Right lobe of liver (tissue), 6 donors: ENCODE data around the gene KRT33B. TPM values are rescaled to one million over a fixed set of nuclear protein-coding genes. Genes with fewer than 3 reads are reported as not detected.

Experiments
- ATAC-seq, 4 donors: fragments of 200-7000 bp; cut with Tn5 transposase; one replicate each; pipeline ENCODE4 v1.9.1; 2020; ENCODE audit warnings: mild to moderate bottlenecking in 4 of 4, moderate library complexity in 4 of 4
- DNase-seq, 3 donors: peaks; one replicate each; pipeline ENCODE4 v3.0.0-alpha.2; 2020
- H3K27ac ChIP-seq, 3 donors: fragments of 200-600 bp; one replicate each; pipeline ENCODE4 v1.8.0; 2022
- H3K27me3 ChIP-seq, 2 donors: fragments of 200-600 bp; one replicate each; pipeline ENCODE4 v1.8.0; 2022
- H3K36me3 ChIP-seq, 4 donors: fragments of 200-600 bp; sonication (generic) in 1 of 4; one replicate each; pipeline versions ENCODE4 v1.5.1 to v1.8.0; 2017 to 2022; ENCODE audit warnings: control low read depth in 1 of 4
- H3K4me1 ChIP-seq, 4 donors: fragments of 200-600 bp; sonication (generic) in 1 of 4; one replicate each; pipeline versions ENCODE4 v1.5.1 to v1.8.0; 2017 to 2022; ENCODE audit warnings: control low read depth in 1 of 4
- H3K4me3 ChIP-seq, 3 donors: fragments of 200-600 bp; one replicate each; pipeline ENCODE4 v1.8.0; 2022
- H3K9me3 ChIP-seq, 4 donors: fragments of 200-600 bp; sonication (generic) in 1 of 4; one replicate each; pipeline versions ENCODE4 v1.5.1 to v1.8.0; 2017 to 2022; ENCODE audit warnings: control low read depth in 1 of 4
- CTCF ChIP-seq, 4 donors: fragments of 200-600 bp in 3 of 4; fragments of 450-650 bp in 1 of 4; IDR thresholded peaks; one replicate each; pipeline versions ENCODE4 v1.5.1 to v1.8.0; 2016 to 2022; ENCODE audit warnings: antibody characterized with exemption in 4 of 4, mild to moderate bottlenecking in 2 of 4
- POLR2A ChIP-seq: fragments of 450-650 bp; IDR thresholded peaks from one replicate; pipeline ENCODE4 v1.6.1; 2017; ENCODE audit warnings: antibody characterized with exemption, mild to moderate bottlenecking
- WGBS: methylation state at CpG from one replicate; pipeline ENCODE4 v1.1.6; 2018; ENCODE audit warnings: low coverage, low lambda C conversion rate; ENCODE audit not compliant: insufficient coverage; ENCODE audit errors: missing lambda C conversion rate; 5-methylcytosine and 5-hydroxymethylcytosine counted together
- intact Hi-C, 2 donors: fragments of 100-400 bp; cut with DNase I; formaldehyde crosslinking; loops; one replicate each; pipeline versions ENCODE4 v1.11.2 to v1.14.1; 2022
- total RNA-seq, 6 experiments: library from RNA; depleted of rRNA in 2 of 6; stranded (reverse); fragments of >200 nt in 2 of 6; fragmentation: NEBNext Ultra II Directional in 3 of 6; extraction: Animal tissue kit (Norgen Biotek cat#: 25700) in 3 of 6; gene quantifications; one replicate each; pipeline versions ENCODE4 v1.1.0 to v1.2.4, GENCODE V29; 2016 to 2023
- donor health status: DM: no; HTN: yes; CAD: no.
- donor health status: DM: no; HTN: no; CAD: no.
- donor health status: DM: no; HTN: no; CAD: no.
- donor health status: DM: no; HTN: yes; CAD: no.
- donor health status: DM: no; HTN: yes; CAD: no.

Gene KRT33B
- total RNA-seq, 6 experiments from 2014 or later, result not detected

GRCh38 chr17:41369023-41369422 is 590 bp downstream of the KRT33B start:
- WGBS, result 48% methylated on average over 2 of the region's 2 CpGs
- no peaks in the 10 kb centered on the region for H3K4me1 ChIP-seq
- H3K36me3 ChIP-seq, result no peaks in the 10 kb centered on the region
- no peak for TF ChIP-seq POLR2A
- no peak for TF ChIP-seq CTCF (IDR thresholded peaks at IDR 0.05)
- DNase-seq (no peak), ATAC-seq (no peak)
- H3K9me3 ChIP-seq, result no peaks in the 10 kb centered on the region
- H3K4me3 ChIP-seq, result no peak overlapping the region
- intact Hi-C loops, result no loop called here
- no peak overlapping the region for H3K27ac ChIP-seq
- H3K27me3 ChIP-seq, result no peaks in the 10 kb centered on the region

GRCh38 chr17:41367426-41368075 is 2.1 kb downstream of the KRT33B start:
- Histone ChIP-seq H3K27me3 (no peaks in the 10 kb centered on the region), H3K27ac (no peak overlapping the region), H3K4me3 (no peak overlapping the region), H3K36me3 (no peaks in the 10 kb centered on the region), H3K4me1 (no peaks in the 10 kb centered on the region), H3K9me3 (no peaks in the 10 kb centered on the region)
- no peak for TF ChIP-seq CTCF (IDR thresholded peaks at IDR 0.05)
- TF ChIP-seq POLR2A, result no peak
- DNase-seq, result no peak
- intact Hi-C loops, result no loop called here
- no peak for ATAC-seq
- 67% methylated on average over 7 of the region's 10 CpGs for WGBS

- H3K4me3 ChIP-seq, result no peak overlapping the region
- no peaks in the 10 kb centered on the region for H3K4me1 ChIP-seq
- H3K9me3 ChIP-seq, result no peaks in the 10 kb centered on the region
- no peaks in the 10 kb centered on the region for H3K27me3 ChIP-seq
- DNase-seq (no peak), ATAC-seq (no peak)
- H3K27ac ChIP-seq, result no peak overlapping the region
- no peaks in the 10 kb centered on the region for H3K36me3 ChIP-seq
- TF ChIP-seq POLR2A, result no peak
- TF ChIP-seq CTCF (IDR thresholded peaks at IDR 0.05), result no peak
- intact Hi-C loops, result no loop called here
Observed at GRCh38 chr17:41366070-41366469, 3.5 kb downstream of the KRT33B start.

- intact Hi-C loops, result no loop called here
- no CpG with 5 or more reads among the region's 2 CpGs for WGBS
- no peak overlapping the region for H3K27ac ChIP-seq
- no peaks in the 10 kb centered on the region for H3K36me3 ChIP-seq
- no peak overlapping the region for H3K4me3 ChIP-seq
- no peaks in the 10 kb centered on the region for H3K9me3 ChIP-seq
- H3K4me1 ChIP-seq, result no peaks in the 10 kb centered on the region
- DNase-seq, result no peak
- TF ChIP-seq CTCF (IDR thresholded peaks at IDR 0.05) (no peak), POLR2A (no peak)
- no peaks in the 10 kb centered on the region for H3K27me3 ChIP-seq
- ATAC-seq, result no peak
Observed at GRCh38 chr17:41363881-41364280, 5.7 kb downstream of the KRT33B start.
